ENCODE measurements around the gene CEP41.
A peak's percentile ranks its signal among the peaks of the same experiment; 100 is the strongest.

CEP41 gene

GRCh38 chr7:130444751-130445407 is 4.1 kb upstream of the CEP41 start:
- no peak for DNase-seq (ENCODE audit: low read depth)
- no peak overlapping the region for H3K4me3 ChIP-seq (replicated peaks; ENCODE audit: low read depth, low read length)
- TF ChIP-seq CTCF (IDR thresholded peaks at IDR 0.05; ENCODE audit: low read length, missing control alignments), result peak; percentile 5

- no peak for TF ChIP-seq CTCF (IDR thresholded peaks at IDR 0.05; ENCODE audit: low read length, missing control alignments)
- no peak overlapping the region for H3K4me3 ChIP-seq (replicated peaks; ENCODE audit: low read depth, low read length)
- DNase-seq (ENCODE audit: low read depth), result peak; percentile 78
Observed at GRCh38 chr7:130444234-130444633, 3.4 kb upstream of the CEP41 start.

- H3K4me3 ChIP-seq (replicated peaks; ENCODE audit: low read depth, low read length), result no peak overlapping the region
- no peak for DNase-seq (ENCODE audit: low read depth)
- TF ChIP-seq CTCF (IDR thresholded peaks at IDR 0.05; ENCODE audit: low read length, missing control alignments), result no peak
Observed at GRCh38 chr7:130442601-130443000, 1.8 kb upstream of the CEP41 start.

- TF ChIP-seq CTCF (IDR thresholded peaks at IDR 0.05; ENCODE audit: low read length, missing control alignments), result no peak
- DNase-seq (ENCODE audit: low read depth), result no peak
- peak overlapping the region; percentile 85 for H3K4me3 ChIP-seq (replicated peaks; ENCODE audit: low read depth, low read length)
Observed at GRCh38 chr7:130441408-130441869, 623 bp upstream of the CEP41 start.

- no peak overlapping the region for H3K4me3 ChIP-seq (replicated peaks; ENCODE audit: low read depth, low read length)
- no peak for DNase-seq (ENCODE audit: low read depth)
- TF ChIP-seq CTCF (IDR thresholded peaks at IDR 0.05; ENCODE audit: low read length, missing control alignments), result no peak
Observed at GRCh38 chr7:130436253-130436652, 4.6 kb downstream of the CEP41 start.

- no peak for TF ChIP-seq CTCF (IDR thresholded peaks at IDR 0.05; ENCODE audit: low read length, missing control alignments)
- DNase-seq (ENCODE audit: low read depth), result no peak
- no peak overlapping the region for H3K4me3 ChIP-seq (replicated peaks; ENCODE audit: low read depth, low read length)
Observed at GRCh38 chr7:130435311-130435854, 5.4 kb downstream of the CEP41 start.

GRCh38 chr7:130433301-130433700 is 7.5 kb downstream of the CEP41 start:
- no peak for TF ChIP-seq CTCF (IDR thresholded peaks at IDR 0.05; ENCODE audit: low read length, missing control alignments)
- no peak overlapping the region for H3K4me3 ChIP-seq (replicated peaks; ENCODE audit: low read depth, low read length)
- DNase-seq (ENCODE audit: low read depth), result no peak

All from fibroblast of pulmonary artery (primary cell).